Upper lobe of right lung (tissue), 1 donor: ENCODE measurements around the gene DPEP1. TPM values are rescaled to one million over a fixed set of nuclear protein-coding genes. Genes with fewer than 3 reads are reported as not detected.

Source experiments
- ATAC-seq: fragments of 200-7000 bp; cut with Tn5 transposase; one replicate; pipeline ENCODE4 v1.9.1; 2020; ENCODE audit warnings: mild to moderate bottlenecking, moderate library complexity
- DNase-seq: peaks from one replicate; pipeline ENCODE4 v3.0.0-alpha.2; 2020
- H3K27ac ChIP-seq: fragments of 200-600 bp; one replicate; pipeline ENCODE4 v1.8.0; 2022
- H3K27me3 ChIP-seq: fragments of 200-600 bp; one replicate; pipeline ENCODE4 v1.8.0; 2022; ENCODE audit warnings: mild to moderate bottlenecking
- H3K36me3 ChIP-seq: fragments of 200-600 bp; one replicate; pipeline ENCODE4 v1.8.0; 2022
- H3K4me1 ChIP-seq: fragments of 200-600 bp; one replicate; pipeline ENCODE4 v1.8.0; 2022
- H3K4me3 ChIP-seq: fragments of 200-600 bp; one replicate; pipeline ENCODE4 v1.8.0; 2022; ENCODE audit warnings: mild to moderate bottlenecking
- H3K9me3 ChIP-seq: fragments of 200-600 bp; one replicate; pipeline ENCODE4 v1.8.0; 2022
- CTCF ChIP-seq: fragments of 200-600 bp; IDR thresholded peaks from one replicate; pipeline ENCODE4 v1.8.0; 2022; ENCODE audit warnings: antibody characterized with exemption
- intact Hi-C: fragments of 100-400 bp; cut with DNase I; formaldehyde crosslinking; loops from one replicate; pipeline ENCODE4 v1.11.0; 2022
- total RNA-seq: library from RNA; stranded (reverse); fragmentation: NEBNext Ultra II Directional; extraction: Animal tissue kit (Norgen Biotek cat#: 25700); gene quantifications from one replicate; pipeline ENCODE4 v1.2.1, GENCODE V29; 2021
- donor health status: DM: no; HTN: yes; CAD: no; lungs with severe emphysema.

Gene DPEP1
- total RNA-seq, 1 donor from 2014 or later = 3.0 TPM

GRCh38 chr16:89646270-89646669 is 32.8 kb downstream of the DPEP1 start:
- Histone ChIP-seq H3K4me1 (no peaks in the 10 kb centered on the region), H3K27ac (no peak overlapping the region), H3K36me3 (peaks cover 27% of the 10 kb centered on the region), H3K4me3 (no peak overlapping the region), H3K27me3 (no peaks in the 10 kb centered on the region), H3K9me3 (no peaks in the 10 kb centered on the region)
- no peak for TF ChIP-seq CTCF
- no peak for ATAC-seq
- intact Hi-C loops = no loop called here
- DNase-seq = no peak

GRCh38 chr16:89646906-89647305 is 33.5 kb downstream of the DPEP1 start:
- ATAC-seq = no peak
- H3K27me3 ChIP-seq = no peaks in the 10 kb centered on the region
- TF ChIP-seq CTCF = no peak
- H3K4me1 ChIP-seq = no peaks in the 10 kb centered on the region
- no peak for DNase-seq
- H3K27ac ChIP-seq = no peak overlapping the region
- H3K9me3 ChIP-seq = no peaks in the 10 kb centered on the region
- H3K36me3 ChIP-seq = peaks cover 27% of the 10 kb centered on the region
- H3K4me3 ChIP-seq = no peak overlapping the region
- intact Hi-C loops = no loop called here

- H3K4me3 ChIP-seq = no peak overlapping the region
Observed at GRCh38 chr16:89651584-89651983, 38.1 kb downstream of the DPEP1 start.

GRCh38 chr16:89653656-89654295 is 40.3 kb downstream of the DPEP1 start:
- Histone ChIP-seq H3K4me3 (no peak overlapping the region), H3K27ac (no peak overlapping the region), H3K36me3 (peaks cover 7% of the 10 kb centered on the region), H3K4me1 (peaks cover 16% of the 10 kb centered on the region), H3K27me3 (no peaks in the 10 kb centered on the region), H3K9me3 (no peaks in the 10 kb centered on the region)
- TF ChIP-seq CTCF = no peak
- intact Hi-C loops = no loop called here
- no peak for DNase-seq
- ATAC-seq = no peak

More at GRCh38 chr16:89651584-89651983, 38.1 kb downstream of the DPEP1 start:
- Histone ChIP-seq H3K36me3 (peaks cover 15% of the 10 kb centered on the region), H3K9me3 (no peaks in the 10 kb centered on the region), H3K27ac (no peak overlapping the region), H3K27me3 (no peaks in the 10 kb centered on the region), H3K4me1 (peaks cover 7% of the 10 kb centered on the region)
- DNase-seq (no peak), ATAC-seq (no peak)
- intact Hi-C loops = no loop called here
- TF ChIP-seq CTCF = no peak

- Histone ChIP-seq H3K9me3 (no peaks in the 10 kb centered on the region), H3K36me3 (peaks cover 7% of the 10 kb centered on the region), H3K4me3 (no peak overlapping the region), H3K4me1 (peaks cover 25% of the 10 kb centered on the region), H3K27ac (no peak overlapping the region), H3K27me3 (no peaks in the 10 kb centered on the region)
- intact Hi-C loops = no loop called here
- no peak for DNase-seq
- TF ChIP-seq CTCF = no peak
- ATAC-seq = no peak
Observed at GRCh38 chr16:89655062-89655643, 41.7 kb downstream of the DPEP1 start.
